PFSK-1 (cell line): ENCODE measurements around the gene HLA-E.

Experiments
- REST ChIP-seq, 2 experiments: IDR thresholded peaks; 2 replicates each; pipeline versions ENCODE4 v1.6.1 to v1.8.0; 2011 to 2012; ENCODE audit warnings: low read depth in 2 of 2, low read length in 2 of 2, control low read depth in 1 of 2, inconsistent platforms in 1 of 2, mild to moderate bottlenecking in 1 of 2, moderate library complexity in 1 of 2; ENCODE audit not compliant: insufficient read depth in 1 of 2
- TAF1 ChIP-seq: IDR thresholded peaks from 2 replicates; pipeline ENCODE4 v1.6.1; 2012; ENCODE audit warnings: low read length, control low read depth, borderline replicate concordance; ENCODE audit not compliant: insufficient read depth

GRCh38 chr6:30441171-30441570 lies 48.1 kb upstream of the HLA-E start:
- TF ChIP-seq TAF1 (no peak), REST (IDR thresholded peaks at IDR 0.05; ENCODE audit: insufficient read depth in 1 of 2, low read depth in 2 of 2, low read length in 2 of 2) (no peak)
